Measurements from ENCODE around the gene CREB3L2. TPM values are rescaled to one million over a fixed set of nuclear protein-coding genes. Genes with fewer than 3 reads are reported as not detected.

The CREB3L2 gene
- total RNA-seq, 1 experiment from 2014 or later = 49.8 TPM

- no peak for DNase-seq (ENCODE audit: low read depth, low spot score)
- no TSS peak for BruUV-seq (replicated peaks)
- ChIA-PET RAD21 (ENCODE audit: low non-redundant PET in 1 of 2, low total read pairs in 2 of 2, uncharacterized antibody in 2 of 2, unreplicated experiment in 2 of 2) (no interaction called here), POLR2A (no interaction called here), CTCF (no interaction called here)
- Histone ChIP-seq H3K79me2 (ENCODE audit: insufficient read depth, low read length) (peaks cover 5% of the 10 kb centered on the region; the same call in 1 of the 2 replicates), H4K20me1 (ENCODE audit: insufficient read depth) (no peaks in the 10 kb centered on the region), H3K9me2 (ENCODE audit: insufficient read depth) (no peaks in the 10 kb centered on the region), H3K9ac (ENCODE audit: low read length) (no peak overlapping the region), H3K27ac (ENCODE audit: low read depth, low read length) (no peak overlapping the region), H3K36me3 (ENCODE audit: control insufficient read depth in 1 of 2, insufficient read depth in 2 of 2, low read length in 2 of 2) (no peaks in the 10 kb centered on the region), H3K9me3 (ENCODE audit: control insufficient read depth in 1 of 2, insufficient read depth in 1 of 2, low read depth in 1 of 2, low read length in 2 of 2) (no peaks in the 10 kb centered on the region), H3K4me1 (ENCODE audit: control insufficient read depth in 1 of 2, insufficient read depth in 2 of 2, low read length in 2 of 2) (peaks cover 9 to 22% of the 10 kb centered on the region in 2 experiments), H3K27me3 (ENCODE audit: insufficient read depth, low read length) (no peaks in the 10 kb centered on the region), H3K4me2 (ENCODE audit: low read length) (no peak overlapping the region), H2AFZ (ENCODE audit: low read depth, low read length, poor library complexity, severe bottlenecking) (no peak overlapping the region), H3K4me3 (replicated peaks in 1 of 2; ENCODE audit: low read depth in 1 of 2, low read length in 2 of 2) (no peak overlapping the region)
- ATAC-seq = no peak
- intact Hi-C loops (cut with micrococcal nuclease) = no loop called here
- TF ChIP-seq TCF7L2 (IDR thresholded peaks at IDR 0.05; ENCODE audit: borderline replicate concordance, extremely low read depth, insufficient read depth, insufficient read length) (no peak), SIN3A (IDR thresholded peaks at IDR 0.05; ENCODE audit: low read depth) (no peak), ZFX (IDR thresholded peaks at IDR 0.05) (no peak), CBX3 (IDR thresholded peaks at IDR 0.05; ENCODE audit: low read depth) (no peak), POLR2A (IDR thresholded peaks at IDR 0.05; ENCODE audit: borderline replicate concordance, extremely low read depth, insufficient read depth, insufficient read length) (no peak), ATF3 (IDR thresholded peaks at IDR 0.05) (no peak), YY1 (IDR thresholded peaks at IDR 0.05; ENCODE audit: extremely low read depth, insufficient replicate concordance, low read depth, low read length) (no peak), EZH2phosphoT487 (IDR thresholded peaks at IDR 0.05; ENCODE audit: borderline replicate concordance) (no peak), SP1 (IDR thresholded peaks at IDR 0.05; ENCODE audit: low read depth) (no peak), JUND (IDR thresholded peaks at IDR 0.05) (no peak), CEBPB (IDR thresholded peaks at IDR 0.05; ENCODE audit: low read depth) (no peak), ZBTB33 (IDR thresholded peaks at IDR 0.05; ENCODE audit: extremely low read depth, insufficient replicate concordance, low read length) (no peak), ZNF274 (IDR thresholded peaks at IDR 0.05; ENCODE audit: low read depth, low read length) (no peak), SRF (IDR thresholded peaks at IDR 0.05; ENCODE audit: low read depth) (no peak)
- TF ChIP-seq, protein P1, sequence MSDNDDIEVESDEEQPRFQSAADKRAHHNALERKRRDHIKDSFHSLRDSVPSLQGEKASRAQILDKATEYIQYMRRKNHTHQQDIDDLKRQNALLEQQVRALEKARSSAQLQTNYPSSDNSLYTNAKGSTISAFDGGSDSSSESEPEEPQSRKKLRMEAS (IDR thresholded peaks at IDR 0.05) = no peak
Measured at GRCh38 chr7:137966641-137967142, 35.2 kb downstream of the CREB3L2 start.

All from HCT116 (cell line).